KMS-11 (cell line): Measurements from ENCODE around the gene CNTN5.

ENCODE experiments used
- H2AFZ ChIP-seq: fragments of 200-600 bp; sonication (generic); 2 replicates; pipeline ENCODE4 v1.6.1; 2016; ENCODE audit warnings: antibody characterized with exemption, mixed run types, low read depth
- H3K27ac ChIP-seq: fragments of 200-600 bp; sonication (generic); 2 replicates; pipeline ENCODE4 v1.6.1; 2016; ENCODE audit warnings: mild to moderate bottlenecking, mixed run types
- H3K27me3 ChIP-seq: fragments of 200-600 bp; sonication (generic); 2 replicates; pipeline ENCODE4 v1.6.1; 2017; ENCODE audit warnings: mild to moderate bottlenecking, low read depth, mixed run types, moderate library complexity; ENCODE audit not compliant: insufficient read depth
- H3K36me3 ChIP-seq: fragments of 200-600 bp; sonication (generic); 2 replicates; pipeline ENCODE4 v1.6.1; 2017; ENCODE audit warnings: mild to moderate bottlenecking, mixed run types; ENCODE audit not compliant: insufficient read depth
- H3K4me1 ChIP-seq: fragments of 200-600 bp; sonication (generic); 2 replicates; pipeline ENCODE4 v1.6.1; 2016; ENCODE audit warnings: mild to moderate bottlenecking, low read depth, mixed run types; ENCODE audit not compliant: poor library complexity, severe bottlenecking
- H3K4me2 ChIP-seq: fragments of 200-600 bp; sonication (generic); 2 replicates; pipeline ENCODE4 v1.7.0; 2016; ENCODE audit warnings: mild to moderate bottlenecking, mixed run types
- H3K4me3 ChIP-seq: fragments of 200-600 bp; sonication (generic); IDR thresholded peaks from 2 replicates; pipeline ENCODE4 v1.6.1; 2017; ENCODE audit warnings: low read depth, low read length, mixed read lengths; ENCODE audit not compliant: insufficient read depth
- H3K79me2 ChIP-seq: fragments of 200-600 bp; sonication (generic); 2 replicates; pipeline ENCODE4 v1.6.1; 2016; ENCODE audit warnings: low read depth, mixed run types; ENCODE audit not compliant: insufficient read depth
- H3K9ac ChIP-seq: fragments of 200-600 bp; sonication (generic); 2 replicates; pipeline ENCODE4 v1.6.1; 2016; ENCODE audit warnings: mild to moderate bottlenecking, mixed run types
- H4K20me1 ChIP-seq: fragments of 200-600 bp; sonication (generic); 2 replicates; pipeline ENCODE4 v1.6.1; 2016; ENCODE audit warnings: mild to moderate bottlenecking, mixed run types; ENCODE audit not compliant: insufficient read depth
- TF ChIP-seq, protein P1 (sequence below): fragments of 200-600 bp; sonication (generic); conservative IDR thresholded peaks from 2 replicates; pipeline ENCODE4 v1.6.1; 2017; ENCODE audit warnings: low read depth, mild to moderate bottlenecking, antibody characterized with exemption, low read length, moderate library complexity, mixed read lengths

The CNTN5 gene

GRCh38 chr11:99585606-99586005, 564.9 kb downstream of the CNTN5 start:
- no peaks in the 10 kb centered on the region for H4K20me1 ChIP-seq

DNA sequence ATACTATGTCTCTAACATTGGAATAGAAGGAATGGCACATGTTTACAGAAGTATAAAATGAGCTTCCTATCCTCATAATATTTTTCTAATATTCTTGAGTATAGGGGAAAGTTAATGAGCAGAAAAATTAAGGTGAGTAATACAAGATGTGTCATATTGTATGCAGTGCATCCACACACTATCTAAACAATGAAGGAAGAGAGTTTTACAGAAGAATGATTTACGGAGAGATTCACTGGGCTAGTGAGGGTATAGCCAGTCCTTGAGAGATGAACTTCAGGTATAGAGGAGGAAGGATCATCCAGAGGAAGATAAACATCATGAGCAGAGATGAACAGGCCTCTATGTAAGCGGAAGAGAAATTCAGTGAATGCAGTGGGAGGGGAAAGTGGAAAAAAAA, 569.0 kb downstream of the CNTN5 start:
- Histone ChIP-seq H3K27me3 (no peaks in the 10 kb centered on the region), H3K36me3 (no peaks in the 10 kb centered on the region), H3K4me3 (no peak overlapping the region), H3K27ac (no peak overlapping the region), H3K4me2 (no peak overlapping the region), H4K20me1 (no peaks in the 10 kb centered on the region), H2AFZ (no peak overlapping the region), H3K9ac (no peak overlapping the region), H3K79me2 (no peaks in the 10 kb centered on the region), H3K4me1 (no peaks in the 10 kb centered on the region)
- TF ChIP-seq, protein P1, sequence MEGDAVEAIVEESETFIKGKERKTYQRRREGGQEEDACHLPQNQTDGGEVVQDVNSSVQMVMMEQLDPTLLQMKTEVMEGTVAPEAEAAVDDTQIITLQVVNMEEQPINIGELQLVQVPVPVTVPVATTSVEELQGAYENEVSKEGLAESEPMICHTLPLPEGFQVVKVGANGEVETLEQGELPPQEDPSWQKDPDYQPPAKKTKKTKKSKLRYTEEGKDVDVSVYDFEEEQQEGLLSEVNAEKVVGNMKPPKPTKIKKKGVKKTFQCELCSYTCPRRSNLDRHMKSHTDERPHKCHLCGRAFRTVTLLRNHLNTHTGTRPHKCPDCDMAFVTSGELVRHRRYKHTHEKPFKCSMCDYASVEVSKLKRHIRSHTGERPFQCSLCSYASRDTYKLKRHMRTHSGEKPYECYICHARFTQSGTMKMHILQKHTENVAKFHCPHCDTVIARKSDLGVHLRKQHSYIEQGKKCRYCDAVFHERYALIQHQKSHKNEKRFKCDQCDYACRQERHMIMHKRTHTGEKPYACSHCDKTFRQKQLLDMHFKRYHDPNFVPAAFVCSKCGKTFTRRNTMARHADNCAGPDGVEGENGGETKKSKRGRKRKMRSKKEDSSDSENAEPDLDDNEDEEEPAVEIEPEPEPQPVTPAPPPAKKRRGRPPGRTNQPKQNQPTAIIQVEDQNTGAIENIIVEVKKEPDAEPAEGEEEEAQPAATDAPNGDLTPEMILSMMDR: no peak

More at GRCh38 chr11:99585606-99586005, 564.9 kb downstream of the CNTN5 start:
- Histone ChIP-seq H3K4me2 (no peak overlapping the region), H3K36me3 (no peaks in the 10 kb centered on the region), H3K27me3 (no peaks in the 10 kb centered on the region), H3K4me1 (no peaks in the 10 kb centered on the region), H3K4me3 (no peak overlapping the region), H3K9ac (no peak overlapping the region), H3K79me2 (no peaks in the 10 kb centered on the region), H3K27ac (no peak overlapping the region), H2AFZ (no peak overlapping the region)
- TF ChIP-seq, protein P1: no peak

- Histone ChIP-seq H3K4me3 (no peak overlapping the region), H3K36me3 (no peaks in the 10 kb centered on the region), H3K27me3 (no peaks in the 10 kb centered on the region), H4K20me1 (no peaks in the 10 kb centered on the region), H2AFZ (no peak overlapping the region), H3K79me2 (no peaks in the 10 kb centered on the region), H3K9ac (no peak overlapping the region), H3K27ac (no peak overlapping the region), H3K4me2 (no peak overlapping the region), H3K4me1 (no peaks in the 10 kb centered on the region)
- TF ChIP-seq, protein P1: no peak
Measured at GRCh38 chr11:99592266-99592665, 571.5 kb downstream of the CNTN5 start.

DNA sequence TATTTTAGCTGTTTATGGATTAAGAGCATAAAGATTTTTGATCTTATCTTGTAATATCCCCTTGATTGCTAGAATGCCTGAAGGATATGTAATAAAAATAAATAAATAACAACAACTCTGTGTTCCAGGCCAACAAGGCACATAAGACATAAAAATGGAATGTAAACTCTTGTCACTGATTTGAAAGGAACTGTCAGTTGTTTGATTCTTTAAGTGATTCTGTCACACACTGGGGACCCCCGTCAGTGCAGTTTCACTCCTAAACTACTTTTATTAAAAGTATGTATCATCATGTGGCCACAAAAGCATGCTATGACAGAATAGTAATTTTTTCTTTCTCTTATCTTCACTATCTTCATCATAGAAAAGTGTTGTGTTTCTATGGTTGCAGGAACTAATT, 572.4 kb downstream of the CNTN5 start:
- Histone ChIP-seq H4K20me1 (no peaks in the 10 kb centered on the region), H3K4me2 (no peak overlapping the region), H2AFZ (no peak overlapping the region), H3K9ac (no peak overlapping the region), H3K4me3 (no peak overlapping the region), H3K27ac (no peak overlapping the region), H3K36me3 (no peaks in the 10 kb centered on the region), H3K4me1 (no peaks in the 10 kb centered on the region), H3K79me2 (no peaks in the 10 kb centered on the region), H3K27me3 (no peaks in the 10 kb centered on the region)
- TF ChIP-seq, protein P1: no peak
